Parathyroid adenoma (tissue), 2 donors: ENCODE measurements around the gene BCR.

Experiments used
- H2AFZ ChIP-seq: fragments of 300-600 bp; sonication (generic); one replicate; pipeline ENCODE4 v1.7.0; 2017; ENCODE audit warnings: antibody characterized with exemption, mild to moderate bottlenecking
- H3K27ac ChIP-seq: fragments of 300-600 bp; sonication (generic); one replicate; pipeline ENCODE4 v1.7.0; 2017
- H3K27me3 ChIP-seq: fragments of 300-600 bp; sonication (generic); one replicate; pipeline ENCODE4 v1.7.0; 2017; ENCODE audit warnings: low read length; ENCODE audit not compliant: control insufficient read depth, insufficient read depth
- H3K36me3 ChIP-seq: fragments of 300-600 bp; sonication (generic); one replicate; pipeline ENCODE4 v1.7.0; 2017; ENCODE audit warnings: low read length; ENCODE audit not compliant: control insufficient read depth, insufficient read depth
- H3K4me1 ChIP-seq: fragments of 300-600 bp; sonication (generic); one replicate; pipeline ENCODE4 v1.7.0; 2017; ENCODE audit warnings: control low read depth
- H3K4me2 ChIP-seq: fragments of 300-600 bp; sonication (generic); one replicate; pipeline ENCODE4 v1.7.0; 2017; ENCODE audit warnings: low read length
- H3K4me3 ChIP-seq: fragments of 300-600 bp; sonication (generic); one replicate; pipeline ENCODE4 v1.7.0; 2017; ENCODE audit warnings: low read depth, low read length
- H3K79me2 ChIP-seq: fragments of 300-600 bp; sonication (generic); one replicate; pipeline ENCODE4 v1.7.0; 2017; ENCODE audit warnings: control low read depth
- H3K9ac ChIP-seq: fragments of 300-600 bp; sonication (generic); one replicate; pipeline ENCODE4 v1.7.0; 2017; ENCODE audit warnings: mild to moderate bottlenecking
- H3K9me3 ChIP-seq: fragments of 300-600 bp; sonication (generic); one replicate; pipeline ENCODE4 v1.7.0; 2017; ENCODE audit warnings: low read length; ENCODE audit not compliant: control insufficient read depth
- CTCF ChIP-seq: fragments of 300-600 bp; sonication (generic); IDR thresholded peaks from one replicate; pipeline ENCODE4 v1.7.0; 2017; ENCODE audit warnings: antibody characterized with exemption, mild to moderate bottlenecking
- donor health status: primary hyperparathyroidism.

Gene BCR

GRCh38 chr22:23204541-23205157, 24.3 kb downstream of the BCR start:
- Histone ChIP-seq H3K9ac (no peak overlapping the region), H3K4me1 (peaks cover 12% of the 10 kb centered on the region), H3K4me2 (peak overlapping the region; percentile 65), H3K36me3 (no peaks in the 10 kb centered on the region), H3K79me2 (no peaks in the 10 kb centered on the region), H3K27me3 (no peaks in the 10 kb centered on the region), H3K27ac (no peak overlapping the region), H3K9me3 (no peaks in the 10 kb centered on the region), H3K4me3 (peak overlapping the region; percentile 39), H2AFZ (no peak overlapping the region)
- TF ChIP-seq CTCF: no peak

- Histone ChIP-seq H3K27ac (no peak overlapping the region), H2AFZ (no peak overlapping the region), H3K9ac (no peak overlapping the region), H3K4me3 (peak overlapping the region; percentile 39), H3K79me2 (peaks cover 2% of the 10 kb centered on the region), H3K36me3 (no peaks in the 10 kb centered on the region), H3K4me1 (peaks cover 12% of the 10 kb centered on the region), H3K4me2 (peak overlapping the region; percentile 65), H3K27me3 (no peaks in the 10 kb centered on the region), H3K9me3 (no peaks in the 10 kb centered on the region)
- no peak for TF ChIP-seq CTCF
These were observed 25.2 kb downstream of the BCR start for GRCh38 chr22:23205339-23206049.

GRCh38 chr22:23206915-23207314, 26.6 kb downstream of the BCR start:
- H3K9ac ChIP-seq: no peak overlapping the region
- no peak overlapping the region for H3K4me2 ChIP-seq
- peaks cover 12% of the 10 kb centered on the region for H3K4me1 ChIP-seq
- no peaks in the 10 kb centered on the region for H3K36me3 ChIP-seq
- H3K4me3 ChIP-seq: no peak overlapping the region
- no peak for TF ChIP-seq CTCF
- H3K27ac ChIP-seq: no peak overlapping the region
- H3K9me3 ChIP-seq: no peaks in the 10 kb centered on the region
- H3K27me3 ChIP-seq: no peaks in the 10 kb centered on the region
- peaks cover 3% of the 10 kb centered on the region for H3K79me2 ChIP-seq
- no peak overlapping the region for H2AFZ ChIP-seq

- H3K9me3 ChIP-seq: no peaks in the 10 kb centered on the region
- H3K27ac ChIP-seq: no peak overlapping the region
- H2AFZ ChIP-seq: no peak overlapping the region
- H3K4me2 ChIP-seq: no peak overlapping the region
- no peak overlapping the region for H3K9ac ChIP-seq
- peaks cover 12% of the 10 kb centered on the region for H3K4me1 ChIP-seq
- H3K79me2 ChIP-seq: peaks cover 10% of the 10 kb centered on the region
- no peak overlapping the region for H3K4me3 ChIP-seq
- no peaks in the 10 kb centered on the region for H3K27me3 ChIP-seq
- no peak for TF ChIP-seq CTCF
- no peaks in the 10 kb centered on the region for H3K36me3 ChIP-seq
These were observed 27.6 kb downstream of the BCR start for GRCh38 chr22:23207729-23208393.
